ENCODE measurements around the gene MAP2.

DNA sequence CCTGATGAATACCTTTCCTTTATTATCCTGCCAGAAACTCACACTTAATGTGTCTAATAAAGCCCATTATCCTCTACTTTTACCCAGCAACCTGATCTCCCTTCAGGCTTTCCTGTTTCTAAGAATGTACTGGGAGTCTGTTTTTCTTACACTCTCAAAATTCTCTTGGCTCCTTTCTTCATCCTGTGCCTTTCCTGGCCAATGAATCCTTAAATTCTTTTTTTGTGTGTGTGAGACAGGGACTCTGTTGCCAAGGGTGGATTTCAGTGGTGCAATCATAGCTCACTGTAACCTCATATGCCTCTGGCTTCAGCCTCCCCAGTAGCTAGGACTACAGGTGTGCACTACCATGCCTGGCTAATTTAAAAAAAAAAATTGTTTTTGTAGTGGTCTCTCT, 72.7 kb downstream of the MAP2 start:
- TF ChIP-seq, protein P1, sequence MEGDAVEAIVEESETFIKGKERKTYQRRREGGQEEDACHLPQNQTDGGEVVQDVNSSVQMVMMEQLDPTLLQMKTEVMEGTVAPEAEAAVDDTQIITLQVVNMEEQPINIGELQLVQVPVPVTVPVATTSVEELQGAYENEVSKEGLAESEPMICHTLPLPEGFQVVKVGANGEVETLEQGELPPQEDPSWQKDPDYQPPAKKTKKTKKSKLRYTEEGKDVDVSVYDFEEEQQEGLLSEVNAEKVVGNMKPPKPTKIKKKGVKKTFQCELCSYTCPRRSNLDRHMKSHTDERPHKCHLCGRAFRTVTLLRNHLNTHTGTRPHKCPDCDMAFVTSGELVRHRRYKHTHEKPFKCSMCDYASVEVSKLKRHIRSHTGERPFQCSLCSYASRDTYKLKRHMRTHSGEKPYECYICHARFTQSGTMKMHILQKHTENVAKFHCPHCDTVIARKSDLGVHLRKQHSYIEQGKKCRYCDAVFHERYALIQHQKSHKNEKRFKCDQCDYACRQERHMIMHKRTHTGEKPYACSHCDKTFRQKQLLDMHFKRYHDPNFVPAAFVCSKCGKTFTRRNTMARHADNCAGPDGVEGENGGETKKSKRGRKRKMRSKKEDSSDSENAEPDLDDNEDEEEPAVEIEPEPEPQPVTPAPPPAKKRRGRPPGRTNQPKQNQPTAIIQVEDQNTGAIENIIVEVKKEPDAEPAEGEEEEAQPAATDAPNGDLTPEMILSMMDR (IDR thresholded peaks at IDR 0.05): no peak
- no peak for TF ChIP-seq POLR2AphosphoS5 (IDR thresholded peaks at IDR 0.05; ENCODE audit: insufficient read depth in 1 of 2, low read depth in 1 of 2)
